Measurements from ENCODE around the gene NUP210L.
"Not testable (repeated sequence)": the region's sequence is repeated elsewhere in the genome, so short reads cannot be mapped to it uniquely, and the experiment has no call there.

NUP210L gene

DNA sequence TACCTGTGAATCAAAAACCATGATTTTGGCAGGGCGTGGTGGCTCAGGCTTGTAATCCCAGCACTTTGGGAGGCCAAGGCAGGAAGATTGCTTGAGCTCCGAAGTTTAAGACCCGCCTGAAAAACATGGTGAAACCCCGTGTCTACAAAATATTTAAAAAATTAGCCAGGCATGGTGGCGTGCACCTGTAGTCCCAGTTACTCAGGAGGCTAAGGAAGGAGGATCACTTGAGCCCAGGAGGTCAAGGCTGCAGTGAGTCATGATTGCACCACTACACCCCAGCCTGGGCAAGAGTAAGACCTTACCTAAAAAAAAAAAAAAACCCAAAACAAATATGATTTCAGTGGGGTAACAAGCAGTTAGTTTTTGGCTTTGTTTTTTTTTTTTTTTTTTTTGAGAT, 54.7 kb downstream of the NUP210L start:
- DNase-seq = not testable (repeated sequence)

DNA sequence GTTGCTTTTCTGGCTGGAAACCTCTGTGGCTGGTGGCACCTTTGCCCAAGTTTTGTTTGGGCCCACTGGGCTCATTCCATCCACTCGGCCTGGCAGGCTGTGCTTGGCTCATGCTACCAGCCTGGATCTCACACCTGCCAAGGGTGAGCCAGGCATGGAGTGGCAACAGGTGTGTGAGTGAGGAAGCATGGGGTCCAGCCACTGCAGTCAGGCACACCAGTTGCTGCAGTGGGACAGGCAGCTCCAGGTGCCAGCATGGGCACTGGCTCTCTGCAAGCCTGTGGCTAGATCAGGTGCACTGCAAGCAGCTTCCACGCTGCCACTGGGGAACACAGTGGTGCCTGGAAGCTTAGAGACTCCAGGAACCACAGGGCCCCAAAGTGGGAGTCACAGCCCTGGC, 57.0 kb downstream of the NUP210L start:
- no peak for DNase-seq

DNA sequence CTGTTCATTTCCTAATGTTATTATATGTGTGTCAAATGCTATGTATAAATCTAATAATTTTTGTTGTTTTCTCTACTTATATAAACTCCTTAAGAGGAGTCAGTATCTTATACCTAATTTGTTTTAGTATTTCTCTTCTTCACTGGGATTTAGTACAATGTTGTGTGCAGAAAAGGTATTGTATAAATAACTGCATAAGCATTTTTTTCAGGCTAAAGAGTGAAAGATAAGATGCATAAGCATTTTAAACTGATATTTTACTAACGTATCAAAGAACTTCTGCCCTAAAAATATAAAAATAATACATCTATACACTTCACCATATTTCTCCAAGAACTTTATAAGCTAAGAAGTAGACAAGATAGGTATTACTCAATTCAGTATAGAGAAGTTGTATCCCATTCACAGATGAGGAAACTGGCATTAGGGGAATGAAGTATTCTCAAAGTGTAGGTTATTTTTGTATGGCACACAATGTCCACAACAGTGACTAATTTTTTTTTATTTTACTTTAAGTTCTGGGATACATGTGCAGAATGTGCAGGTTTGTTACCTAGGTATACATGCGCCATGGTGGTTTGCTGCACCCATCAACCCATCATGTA, 59.3 kb downstream of the NUP210L start:
- no peak for DNase-seq

DNA sequence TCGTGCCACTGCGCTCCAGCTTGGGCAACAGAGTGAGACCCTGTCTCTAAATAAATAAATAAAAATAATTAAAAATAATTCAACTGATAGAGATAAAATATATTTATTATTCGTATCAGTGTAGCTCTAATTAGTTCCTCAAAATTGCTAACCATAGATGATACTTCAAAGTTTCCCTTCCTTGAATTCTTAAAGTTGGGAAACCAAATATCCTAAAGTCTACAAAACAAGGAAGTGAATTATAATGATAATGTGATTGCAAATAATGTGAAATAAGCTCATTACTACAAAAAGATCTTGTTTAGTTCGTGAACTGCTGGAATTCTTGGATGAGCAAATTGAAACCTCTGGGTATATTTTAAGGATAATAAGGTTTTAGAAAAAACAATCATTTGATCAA, 60.5 kb downstream of the NUP210L start:
- no peak for DNase-seq

DNA sequence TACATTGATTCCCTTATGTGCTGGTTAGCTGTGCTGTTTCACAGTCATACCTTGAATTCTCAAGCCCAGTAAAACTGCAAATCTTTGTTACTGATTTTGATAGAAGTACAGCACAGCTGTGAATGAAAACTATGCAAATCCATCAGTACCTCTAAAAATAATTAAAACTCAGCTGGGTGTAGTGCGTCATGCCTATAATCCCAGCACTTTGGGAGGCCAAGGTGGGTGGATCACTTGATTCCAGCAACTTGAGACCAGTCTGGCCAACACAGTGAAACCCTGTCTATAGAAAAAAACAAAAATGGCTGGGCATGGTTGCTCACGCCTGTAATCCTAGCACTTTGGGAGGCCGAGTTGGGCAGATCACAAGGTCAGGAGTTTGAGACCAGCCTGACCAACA, 61.2 kb downstream of the NUP210L start:
- DNase-seq = no peak

DNA sequence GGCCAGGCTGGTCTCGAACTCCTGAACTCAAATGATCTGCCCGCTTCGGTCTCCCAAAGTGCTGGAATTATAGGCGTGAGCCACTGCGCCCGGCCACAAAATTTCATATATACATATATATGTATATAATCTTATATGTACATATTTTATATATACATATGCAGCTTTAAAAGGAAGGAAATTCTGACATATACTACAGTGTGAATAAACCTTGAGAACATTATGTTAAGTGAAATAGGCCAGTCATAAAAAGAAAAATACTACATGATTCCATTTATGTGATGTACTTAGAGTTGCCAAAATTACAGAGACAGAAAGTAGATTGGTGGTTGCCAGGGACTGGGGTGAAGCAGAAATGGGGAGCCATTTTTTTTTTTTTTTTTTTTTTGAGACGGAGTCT, 63.2 kb downstream of the NUP210L start:
- DNase-seq = no peak

DNA sequence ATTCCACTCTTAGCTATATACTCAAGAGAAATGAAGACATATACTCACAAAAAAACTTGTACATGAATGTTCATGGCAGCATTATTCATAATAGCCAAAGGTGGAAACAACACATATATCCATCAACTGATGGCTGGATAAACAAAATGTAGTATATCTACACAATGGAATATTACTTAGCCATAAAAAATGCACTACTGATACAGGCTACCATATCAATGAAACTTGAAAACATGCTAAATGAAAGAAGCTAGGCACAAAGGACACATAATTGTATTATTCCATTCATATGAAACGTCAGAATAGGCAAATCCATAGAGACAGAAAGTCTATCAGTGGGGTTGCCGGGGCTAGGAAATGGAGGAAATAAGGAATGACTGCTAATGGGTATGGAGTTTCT, 67.3 kb downstream of the NUP210L start:
- no peak for DNase-seq

DNA sequence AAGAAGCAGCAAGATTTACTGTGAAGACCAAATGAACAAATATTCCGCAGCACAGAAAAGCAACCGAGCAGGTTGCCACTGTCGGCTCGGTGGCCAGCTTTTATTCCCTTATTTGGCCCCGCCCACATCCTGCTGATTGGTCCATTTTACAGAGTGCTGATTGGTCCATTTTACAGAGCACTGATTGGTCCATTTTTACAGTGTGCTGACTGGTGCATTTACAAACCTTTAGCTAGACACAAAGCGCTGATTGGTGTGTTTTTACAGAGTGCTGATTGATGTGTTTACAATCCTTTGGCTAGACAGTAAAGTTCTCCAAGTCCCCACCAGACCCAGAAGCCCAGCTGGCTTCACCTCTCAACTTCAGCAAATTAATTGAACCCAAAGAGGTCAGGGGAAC, 71.8 kb downstream of the NUP210L start:
- not testable (repeated sequence) for DNase-seq

DNA sequence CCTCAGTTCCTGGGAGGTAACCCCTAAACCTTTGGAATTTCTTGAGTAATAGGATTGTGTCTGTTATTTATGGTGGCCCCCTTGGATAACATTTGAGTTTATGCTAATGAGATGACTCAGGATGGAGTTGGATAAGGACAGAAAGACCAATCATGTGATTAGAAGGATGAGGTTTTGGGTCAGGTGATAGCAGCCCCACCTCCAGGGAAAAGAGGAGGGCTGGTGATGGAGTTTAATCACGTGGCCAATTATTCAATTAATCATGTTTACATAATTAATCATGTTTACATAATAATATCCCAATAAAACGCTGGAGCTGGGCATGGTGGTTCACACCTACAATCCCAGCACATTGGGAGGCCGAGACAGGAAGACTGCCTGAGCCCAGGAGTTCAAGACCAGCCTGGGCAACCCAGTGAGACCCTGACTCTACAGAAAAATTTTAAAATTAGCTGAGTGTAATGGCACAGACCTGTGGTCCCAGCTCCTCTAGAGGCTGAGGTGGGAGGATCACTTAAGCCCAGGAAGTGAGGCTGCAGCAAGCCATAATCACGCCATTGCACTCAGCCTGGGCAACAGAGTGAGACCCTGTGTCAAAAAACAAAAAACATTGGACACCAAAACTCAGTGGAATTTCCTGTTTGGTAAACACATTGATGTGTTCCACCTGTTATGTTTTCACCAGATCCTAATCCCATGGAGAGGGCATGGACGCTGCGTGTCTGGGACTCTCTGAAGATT, 73.3 kb downstream of the NUP210L start:
- no peak for DNase-seq

DNA sequence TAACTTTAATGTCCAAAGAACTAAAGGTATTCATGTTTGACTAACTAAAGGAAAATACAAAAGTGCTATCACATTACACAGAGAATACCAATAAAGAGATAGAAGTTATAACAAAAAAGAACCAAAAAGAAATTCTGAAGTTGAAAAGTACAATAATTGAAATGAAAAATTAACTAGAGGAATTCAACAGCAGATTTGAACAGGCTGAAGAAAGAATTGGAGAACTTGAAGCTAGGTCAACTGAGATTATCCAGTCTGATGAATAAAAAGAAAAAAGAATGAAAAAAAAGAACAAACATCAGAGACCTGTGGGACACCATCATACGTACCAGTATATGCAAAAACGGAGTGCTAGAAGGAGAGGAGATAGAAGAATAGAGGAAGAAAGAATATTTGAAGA, 78.5 kb downstream of the NUP210L start:
- no peak for DNase-seq

DNA sequence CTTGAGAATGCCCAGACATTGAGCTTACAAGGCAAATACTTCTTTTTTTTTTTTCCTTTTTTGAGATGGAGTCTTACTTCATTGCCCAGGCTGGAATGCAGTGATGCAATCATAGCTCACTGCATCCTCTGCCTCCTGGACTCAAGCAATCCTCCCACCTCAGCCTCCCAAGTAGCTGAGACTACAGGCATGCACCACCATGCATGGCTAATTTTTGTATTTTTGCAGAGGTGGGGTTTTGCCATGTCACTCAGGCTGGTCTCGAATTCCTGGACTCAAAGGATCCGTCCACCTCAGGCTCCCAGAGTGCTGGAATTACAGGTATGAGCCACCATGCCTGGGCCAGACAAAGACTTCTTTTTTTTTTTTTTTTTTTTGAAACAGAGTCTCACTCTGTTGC, 79.1 kb downstream of the NUP210L start:
- no peak for DNase-seq

DNA sequence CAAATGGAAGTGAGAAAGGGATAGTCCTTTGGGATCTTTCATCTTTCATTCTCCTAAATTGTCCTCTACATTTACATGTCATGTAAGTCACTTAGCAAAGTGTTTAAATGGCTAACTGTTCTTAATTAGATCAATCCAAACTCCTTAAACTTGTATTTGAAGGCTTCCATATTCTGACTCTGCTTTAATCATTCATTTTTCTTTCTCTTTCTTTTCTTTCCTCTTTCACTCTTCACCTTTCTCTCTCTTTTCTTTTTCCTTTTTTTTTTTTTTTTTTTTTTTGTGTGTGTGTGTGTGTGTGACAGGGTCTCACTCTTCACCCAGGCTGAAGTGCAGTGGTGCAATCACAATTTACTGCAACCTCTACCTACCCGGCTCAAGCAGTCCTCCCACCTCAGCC, 92.6 kb downstream of the NUP210L start:
- DNase-seq = no peak

DNA sequence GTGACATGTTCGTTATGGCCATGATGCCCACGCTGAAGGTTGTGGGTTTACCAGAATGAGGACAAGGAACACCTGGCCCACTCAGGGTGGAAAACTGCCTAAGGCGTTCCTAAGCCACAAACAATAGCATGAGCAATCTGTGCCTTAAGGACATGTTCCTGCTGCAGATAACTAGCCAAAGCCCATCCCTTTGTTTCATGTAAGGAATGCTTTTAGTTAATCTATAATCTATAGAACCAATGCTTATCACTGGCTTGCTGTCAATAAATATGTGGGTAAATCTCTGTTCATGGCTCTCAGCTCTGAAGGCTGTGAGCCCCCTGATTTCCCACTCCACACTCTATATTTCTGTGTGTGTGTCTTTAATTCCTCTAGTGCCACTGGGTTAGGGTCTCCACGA, 107.4 kb downstream of the NUP210L start:
- not testable (repeated sequence) for DNase-seq

DNA sequence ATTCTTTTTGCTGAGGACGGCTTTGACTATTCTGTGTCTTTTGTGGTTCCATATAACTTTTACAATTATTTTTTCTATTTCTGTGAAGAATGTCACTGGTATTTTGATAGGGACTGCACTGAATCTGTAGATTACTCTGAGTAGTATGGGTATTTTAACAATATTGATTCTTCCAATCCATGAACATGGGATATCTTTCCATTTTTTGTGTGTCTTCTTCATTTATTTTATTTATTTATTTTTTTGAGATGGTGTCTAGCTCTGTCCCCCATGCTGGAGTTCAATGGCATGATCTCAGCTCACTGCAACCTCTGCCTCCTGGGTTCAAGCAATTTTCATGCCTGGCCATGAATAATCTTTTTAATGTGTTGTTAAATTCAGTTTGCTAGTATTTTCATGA, 121.2 kb downstream of the NUP210L start:
- DNase-seq = not testable (repeated sequence)

DNA sequence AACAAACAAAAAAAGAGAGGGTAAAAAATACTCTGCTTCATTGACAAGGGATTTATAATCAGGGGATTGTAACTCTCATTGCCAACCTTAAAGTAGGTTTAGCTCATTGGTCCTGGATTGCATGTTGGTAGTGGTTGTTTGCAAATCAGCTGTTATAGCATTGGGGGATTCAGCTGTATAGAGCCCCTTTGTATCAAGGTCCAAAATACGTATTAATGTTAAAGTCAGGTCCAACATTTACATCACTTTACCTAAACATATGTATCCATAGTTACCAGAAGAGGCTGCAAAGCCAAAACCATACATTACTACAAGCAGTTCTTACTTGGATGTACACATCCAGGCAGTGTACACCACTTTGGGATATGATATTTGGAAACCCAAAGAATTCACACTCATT, 134.9 kb downstream of the NUP210L start:
- no peak for DNase-seq

DNA sequence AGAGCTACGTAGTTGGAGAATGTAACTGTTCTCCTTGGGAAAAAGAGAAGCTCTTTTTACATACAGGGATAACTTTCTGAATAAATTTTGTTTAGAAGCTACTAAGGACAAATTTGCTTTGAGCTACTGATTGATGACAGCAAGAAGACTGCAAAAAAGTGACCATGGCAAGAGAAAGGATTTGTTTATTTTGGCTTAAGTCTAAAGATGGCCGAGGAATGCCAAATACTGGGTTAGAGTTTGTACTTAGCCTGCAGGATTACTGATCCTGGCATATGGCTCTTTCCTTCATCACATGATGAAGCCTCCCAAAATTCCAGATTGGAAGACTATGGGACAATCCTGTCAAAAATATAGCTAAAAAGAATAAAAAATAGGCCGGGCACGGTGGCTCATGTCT, 135.6 kb downstream of the NUP210L start:
- DNase-seq = no peak

DNA sequence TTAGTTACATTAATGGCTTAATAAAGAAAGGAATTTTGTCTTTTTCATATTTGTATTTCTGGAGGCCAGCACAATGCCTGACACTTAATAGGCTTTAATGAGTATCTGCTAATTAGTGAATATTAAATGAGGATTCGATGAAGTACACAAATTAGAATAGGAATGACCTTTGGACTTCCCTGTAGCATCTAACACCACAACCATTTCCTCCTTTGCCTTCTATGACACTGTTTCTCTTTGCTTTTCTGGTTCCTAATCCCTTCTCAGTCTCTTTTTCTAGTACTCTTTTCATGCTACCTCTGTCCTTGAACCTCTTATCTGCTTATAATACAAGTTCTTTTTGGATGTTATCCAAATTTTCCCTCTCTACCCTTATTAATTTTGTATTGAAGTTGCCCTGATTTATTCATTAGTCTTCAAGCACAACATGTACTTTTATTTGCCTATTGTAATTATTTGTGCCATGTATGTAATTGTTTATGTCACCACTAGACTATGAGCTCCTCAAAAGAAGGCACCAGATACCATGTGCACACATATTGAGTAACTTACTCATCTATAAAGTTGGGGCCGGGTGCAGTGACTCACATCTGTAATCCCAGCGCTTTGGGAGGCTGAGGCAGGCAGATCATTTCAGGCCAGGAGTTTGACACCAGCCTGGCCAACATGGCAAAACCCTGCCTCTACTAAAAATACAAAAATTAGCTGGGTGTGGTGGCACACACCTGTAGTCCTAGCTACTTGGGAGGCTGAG, 140.5 kb downstream of the NUP210L start:
- DNase-seq = no peak

DNA sequence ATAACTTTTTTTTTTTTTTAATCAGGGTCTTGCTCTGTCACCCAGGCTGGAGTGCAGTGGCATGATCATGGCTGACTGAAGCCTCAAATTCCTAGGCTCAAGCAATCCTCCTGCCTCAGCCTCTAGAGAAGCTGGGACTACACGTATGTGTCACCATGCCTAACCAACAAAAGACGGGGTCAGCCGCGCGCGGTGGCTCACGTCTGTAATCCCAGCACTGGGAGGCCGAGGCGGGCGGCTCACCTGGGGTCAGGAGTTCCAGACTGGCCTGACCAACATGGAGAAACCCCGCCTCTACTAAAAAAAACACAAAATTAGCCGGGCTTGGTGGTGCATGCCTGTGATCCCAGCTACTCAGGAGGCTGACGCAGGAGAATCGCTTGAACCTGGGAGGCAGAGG, 142.3 kb downstream of the NUP210L start:
- not testable (repeated sequence) for DNase-seq

DNA sequence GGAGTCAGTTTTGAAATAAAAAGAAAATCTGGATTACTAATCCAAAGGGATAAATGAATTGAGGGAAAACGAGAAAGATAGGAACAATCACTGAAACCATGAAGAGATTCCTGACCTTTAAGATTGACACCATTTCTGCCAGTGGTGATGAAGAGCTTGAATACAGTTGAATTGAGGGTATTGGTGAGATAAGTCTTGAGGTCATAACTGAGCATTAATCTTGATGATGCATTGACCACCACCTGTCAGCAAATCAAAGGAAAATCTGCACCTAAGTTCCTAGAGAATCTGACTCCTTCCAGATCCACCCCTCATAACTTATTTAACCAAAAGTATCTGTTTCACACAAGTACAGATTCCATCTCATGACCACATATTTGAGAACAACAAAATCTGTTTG, 142.7 kb downstream of the NUP210L start:
- no peak for DNase-seq

DNA sequence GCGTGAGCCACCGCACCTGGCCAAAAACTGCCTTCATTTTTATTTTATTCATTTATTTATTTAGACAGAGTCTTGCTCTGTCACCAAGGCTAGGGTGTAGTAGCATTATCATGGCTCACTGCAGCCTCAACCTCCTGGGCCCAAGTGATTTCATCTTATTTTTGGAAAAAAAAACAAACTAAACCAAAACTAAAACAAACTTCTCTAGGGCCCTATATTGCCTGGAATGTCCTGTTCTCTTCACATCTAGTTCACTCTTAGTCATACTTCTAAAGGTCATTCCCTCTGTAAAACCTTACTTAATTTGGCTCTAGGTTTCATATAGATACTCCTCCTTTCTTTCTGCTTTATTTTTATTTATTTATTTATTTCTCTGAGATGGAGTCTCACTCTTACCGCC, 148.7 kb downstream of the NUP210L start:
- no peak for DNase-seq

DNA sequence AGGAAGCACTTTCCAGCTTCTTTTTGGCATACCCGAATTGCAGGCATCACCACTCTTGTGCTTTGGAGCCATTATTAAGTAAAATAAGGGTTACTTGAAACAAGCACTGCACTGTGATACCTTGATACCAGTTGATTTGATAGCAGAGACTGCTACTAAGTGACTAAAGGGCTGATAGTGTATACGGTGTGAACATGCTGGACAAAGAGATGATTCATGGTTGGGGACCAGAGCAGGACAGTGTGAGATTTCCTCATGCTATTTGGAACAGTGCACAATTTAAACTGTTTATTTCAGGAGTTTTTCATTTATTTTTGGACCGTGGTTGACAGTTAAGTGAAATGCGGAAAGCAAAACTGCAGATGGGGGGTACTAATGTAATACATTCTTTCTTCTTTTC, 154.5 kb downstream of the NUP210L start:
- no peak for DNase-seq

DNA sequence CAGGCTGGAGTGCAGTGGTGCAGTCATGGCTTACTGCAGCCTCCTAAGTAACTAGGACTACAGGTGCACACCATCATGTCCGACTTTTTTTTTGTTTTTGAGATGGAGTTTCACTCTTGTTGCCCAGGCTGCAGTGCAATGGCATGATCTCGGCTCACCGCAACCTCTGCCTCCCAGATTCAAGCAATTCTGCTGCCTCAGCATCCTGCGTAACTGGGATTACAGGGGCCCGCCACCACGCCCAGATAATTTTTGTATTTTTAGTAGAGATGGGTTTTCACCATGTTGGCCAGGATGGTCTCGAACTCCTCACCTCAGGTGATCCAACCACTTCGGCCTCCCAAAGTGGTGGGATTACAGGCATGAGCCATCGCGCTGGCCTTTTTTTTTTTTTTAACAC, 158.0 kb downstream of the NUP210L start:
- not testable (repeated sequence) for DNase-seq

DNA sequence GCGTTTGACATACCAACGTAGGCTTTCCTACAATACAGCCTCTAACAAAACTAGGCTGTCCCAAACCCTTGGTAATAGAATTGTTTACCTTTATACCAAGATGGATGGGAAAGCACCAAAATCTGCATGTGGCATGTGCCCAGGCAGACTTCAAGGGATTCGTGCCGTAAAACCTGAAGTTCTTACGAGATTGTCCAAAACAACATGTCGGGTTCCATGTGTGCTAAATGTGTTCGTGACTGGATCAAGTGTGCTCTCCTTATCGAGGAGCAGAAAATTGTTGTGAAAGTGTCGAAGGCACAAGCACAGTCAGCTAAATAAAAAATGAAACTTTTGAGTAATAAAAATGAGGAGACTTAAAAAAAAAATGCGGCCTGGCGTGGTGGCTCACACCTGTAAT, 159.2 kb downstream of the NUP210L start:
- no peak for DNase-seq
